Measurements from ENCODE around the gene TIRAP. TPM values are rescaled to one million over a fixed set of nuclear protein-coding genes. Genes with fewer than 3 reads are reported as not detected.
"Not testable (repeated sequence)": the region's sequence is repeated elsewhere in the genome, so short reads cannot be mapped to it uniquely, and the experiment has no call there.

Gene TIRAP
- total RNA-seq, result 2.3 and 3.8 TPM in 2 replicates

GRCh38 chr11:126282736-126283591, at the start of gene TIRAP:
TSS of gene TIRAP (plus strand) at chr11:126283093. CDS start at chr11:126290895, 7,802 bp downstream.
- no peak for DNase-seq (ENCODE audit: low read depth)
- peak within 1 kb of the TSS; percentile 75 for H3K4me3 ChIP-seq (ENCODE audit: low read depth, low read length)
- TF ChIP-seq, protein P1, sequence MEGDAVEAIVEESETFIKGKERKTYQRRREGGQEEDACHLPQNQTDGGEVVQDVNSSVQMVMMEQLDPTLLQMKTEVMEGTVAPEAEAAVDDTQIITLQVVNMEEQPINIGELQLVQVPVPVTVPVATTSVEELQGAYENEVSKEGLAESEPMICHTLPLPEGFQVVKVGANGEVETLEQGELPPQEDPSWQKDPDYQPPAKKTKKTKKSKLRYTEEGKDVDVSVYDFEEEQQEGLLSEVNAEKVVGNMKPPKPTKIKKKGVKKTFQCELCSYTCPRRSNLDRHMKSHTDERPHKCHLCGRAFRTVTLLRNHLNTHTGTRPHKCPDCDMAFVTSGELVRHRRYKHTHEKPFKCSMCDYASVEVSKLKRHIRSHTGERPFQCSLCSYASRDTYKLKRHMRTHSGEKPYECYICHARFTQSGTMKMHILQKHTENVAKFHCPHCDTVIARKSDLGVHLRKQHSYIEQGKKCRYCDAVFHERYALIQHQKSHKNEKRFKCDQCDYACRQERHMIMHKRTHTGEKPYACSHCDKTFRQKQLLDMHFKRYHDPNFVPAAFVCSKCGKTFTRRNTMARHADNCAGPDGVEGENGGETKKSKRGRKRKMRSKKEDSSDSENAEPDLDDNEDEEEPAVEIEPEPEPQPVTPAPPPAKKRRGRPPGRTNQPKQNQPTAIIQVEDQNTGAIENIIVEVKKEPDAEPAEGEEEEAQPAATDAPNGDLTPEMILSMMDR (conservative IDR thresholded peaks at IDR 0.05; ENCODE audit: low read depth, low read length), result no peak

- H3K4me3 ChIP-seq (ENCODE audit: low read depth, low read length), result no peak overlapping the region
- DNase-seq (ENCODE audit: low read depth), result no peak
- TF ChIP-seq, protein P1 (conservative IDR thresholded peaks at IDR 0.05; ENCODE audit: low read depth, low read length), result no peak
These were observed 49.5 kb upstream of the TIRAP start for GRCh38 chr11:126233391-126233790.

DNA sequence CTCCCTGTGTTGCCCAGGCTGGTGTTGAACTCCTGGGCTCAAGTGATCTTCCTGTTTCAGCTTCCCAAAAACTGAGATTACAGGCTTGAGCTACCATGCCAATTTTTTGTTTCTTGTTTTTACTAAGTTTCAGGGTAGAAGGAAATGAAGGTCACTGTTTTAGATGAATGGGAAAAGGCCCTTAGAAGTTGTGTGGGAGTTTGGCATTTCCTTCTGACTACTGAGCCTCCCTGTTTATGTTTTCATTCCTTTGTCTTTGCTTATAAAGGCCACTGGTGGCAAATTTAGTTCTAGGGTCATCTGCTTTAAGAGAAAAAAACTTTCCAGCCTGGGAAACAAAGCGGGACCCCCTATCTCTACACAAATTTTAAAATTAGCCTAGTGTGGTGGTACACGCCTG, 36.3 kb upstream of the TIRAP start:
- DNase-seq (ENCODE audit: low read depth), result no peak
- TF ChIP-seq, protein P1 (conservative IDR thresholded peaks at IDR 0.05; ENCODE audit: low read depth, low read length), result no peak
- no peak overlapping the region for H3K4me3 ChIP-seq (ENCODE audit: low read depth, low read length)

GRCh38 chr11:126253265-126253664, 29.6 kb upstream of the TIRAP start:
- H3K4me3 ChIP-seq (ENCODE audit: low read depth, low read length), result no peak overlapping the region
- DNase-seq (ENCODE audit: low read depth), result no peak
- TF ChIP-seq, protein P1 (conservative IDR thresholded peaks at IDR 0.05; ENCODE audit: low read depth, low read length), result no peak

DNA sequence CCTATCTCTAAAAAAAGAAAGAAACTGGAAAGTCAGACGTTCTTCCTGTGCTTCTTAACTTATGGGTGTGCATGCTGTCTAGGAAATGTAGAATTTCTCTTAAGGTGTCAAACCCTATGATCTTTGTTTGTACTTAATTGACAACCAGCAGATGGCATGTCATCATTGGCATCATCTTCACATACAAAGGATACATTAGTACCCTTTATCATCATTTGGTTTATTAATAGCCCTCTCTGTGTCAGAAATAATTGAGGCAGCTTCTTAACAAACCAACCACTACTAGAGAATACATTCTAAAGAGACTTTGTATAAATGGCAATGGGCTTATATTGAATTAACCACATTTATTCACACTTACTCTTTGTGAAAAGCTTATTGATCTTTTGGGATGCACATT, 28.1 kb upstream of the TIRAP start:
- TF ChIP-seq, protein P1 (conservative IDR thresholded peaks at IDR 0.05; ENCODE audit: low read depth, low read length), result no peak
- DNase-seq (ENCODE audit: low read depth), result no peak
- H3K4me3 ChIP-seq (ENCODE audit: low read depth, low read length), result no peak overlapping the region

DNA sequence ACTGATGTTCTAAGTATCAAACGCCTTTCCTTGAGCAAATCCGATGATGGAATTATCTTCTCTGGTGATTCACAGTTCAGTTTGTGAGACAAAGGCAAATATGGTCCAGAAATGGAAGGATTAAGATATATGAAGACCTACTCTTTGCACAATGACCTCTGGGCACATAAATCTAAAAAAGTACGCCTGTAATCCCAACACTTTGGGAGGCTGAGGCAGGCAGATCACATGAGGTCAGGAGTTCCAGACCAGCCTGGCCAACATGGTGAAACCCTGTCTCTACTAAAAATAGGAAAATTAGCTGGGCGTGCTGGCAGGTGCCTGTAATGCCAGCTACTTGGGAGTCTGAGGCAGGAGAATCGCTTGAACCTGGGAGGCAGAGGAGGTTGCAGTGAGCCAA, 27.4 kb upstream of the TIRAP start:
- not testable (repeated sequence) for H3K4me3 ChIP-seq (ENCODE audit: low read depth, low read length); DNase-seq (ENCODE audit: low read depth)

DNA sequence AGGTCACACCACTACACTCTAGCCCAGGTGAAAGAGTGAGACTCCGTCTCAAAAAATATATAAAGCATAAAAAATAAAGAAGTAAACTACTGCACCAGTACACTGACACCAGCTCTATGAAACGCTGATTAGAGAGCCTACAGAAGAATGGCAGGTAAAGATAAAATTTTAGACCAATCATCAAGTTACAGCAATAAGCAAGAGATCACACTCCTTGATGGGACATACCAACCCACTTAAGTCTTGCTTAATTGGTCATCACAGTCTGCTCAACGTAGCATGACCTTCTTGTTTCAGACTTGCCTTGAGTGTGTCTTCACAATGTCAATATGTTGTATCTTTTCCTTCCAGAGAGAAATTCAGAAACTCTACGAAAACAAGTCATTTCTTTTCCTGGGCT, 26.7 kb upstream of the TIRAP start:
- TF ChIP-seq, protein P1 (conservative IDR thresholded peaks at IDR 0.05; ENCODE audit: low read depth, low read length), result no peak
- no peak overlapping the region for H3K4me3 ChIP-seq (ENCODE audit: low read depth, low read length)
- DNase-seq (ENCODE audit: low read depth), result no peak

Measured in epithelial cell of proximal tubule (primary cell).